T-helper 1 cell treated with Interleukin-12 subunit alpha and Interleukin-12 subunit beta and Interleukin-4 antibody, amounts not matched to agents 30 ng/mL and 1 ng/mL, for 36 hours (primary cell): ENCODE data around the gene LRRK1. TPM values are rescaled to one million over a fixed set of nuclear protein-coding genes. Genes with fewer than 3 reads are reported as not detected.

ENCODE experiments used
- intact Hi-C: fragments of 100-400 bp; cut with micrococcal nuclease; formaldehyde crosslinking; loops from one replicate; pipeline ENCODE4 v1.15.1; 2024
- total RNA-seq: library from RNA; stranded (reverse); gene quantifications from 2 replicates; pipeline ENCODE4 v1.2.3, GENCODE V29; 2022

LRRK1 gene
- total RNA-seq, 1 donor from 2014 or later = 0.86 TPM

DNA sequence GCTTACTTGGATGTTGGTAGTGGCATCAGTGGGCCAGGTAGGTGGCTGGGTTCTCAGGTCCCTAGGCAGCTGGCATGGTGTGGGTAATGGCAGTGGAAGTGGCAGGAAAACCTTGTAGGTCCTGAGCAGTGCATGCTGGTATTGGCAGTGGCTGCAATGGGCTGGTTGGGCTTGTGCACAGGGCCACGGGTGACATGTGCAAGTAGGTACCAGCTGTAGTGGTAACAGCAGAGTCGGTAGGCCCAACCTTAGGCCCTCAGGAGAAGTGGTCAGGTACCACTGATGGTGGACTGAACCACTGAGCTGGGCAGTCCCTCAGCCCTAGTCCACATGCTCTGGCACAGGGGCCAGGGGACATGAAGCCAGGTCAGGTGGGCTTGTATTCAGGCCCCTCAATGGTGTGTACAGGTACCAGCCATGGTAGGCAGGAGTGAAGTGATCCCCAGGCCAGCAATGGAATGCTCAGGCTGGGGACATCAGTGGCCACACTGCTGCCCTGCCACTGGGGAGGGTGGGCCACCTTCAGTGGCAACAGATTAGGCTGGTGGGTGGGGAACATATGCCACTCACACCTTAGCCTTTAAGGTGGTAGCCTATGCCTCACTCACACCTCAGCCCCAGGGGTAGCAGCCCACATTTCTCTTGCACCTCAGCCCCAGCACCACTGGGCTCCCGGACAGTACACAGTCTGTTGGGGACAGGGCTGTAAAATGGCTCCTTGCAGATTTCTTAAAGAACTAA is 118.1 kb downstream of the LRRK1 start:
- intact Hi-C loops = no loop called here

DNA sequence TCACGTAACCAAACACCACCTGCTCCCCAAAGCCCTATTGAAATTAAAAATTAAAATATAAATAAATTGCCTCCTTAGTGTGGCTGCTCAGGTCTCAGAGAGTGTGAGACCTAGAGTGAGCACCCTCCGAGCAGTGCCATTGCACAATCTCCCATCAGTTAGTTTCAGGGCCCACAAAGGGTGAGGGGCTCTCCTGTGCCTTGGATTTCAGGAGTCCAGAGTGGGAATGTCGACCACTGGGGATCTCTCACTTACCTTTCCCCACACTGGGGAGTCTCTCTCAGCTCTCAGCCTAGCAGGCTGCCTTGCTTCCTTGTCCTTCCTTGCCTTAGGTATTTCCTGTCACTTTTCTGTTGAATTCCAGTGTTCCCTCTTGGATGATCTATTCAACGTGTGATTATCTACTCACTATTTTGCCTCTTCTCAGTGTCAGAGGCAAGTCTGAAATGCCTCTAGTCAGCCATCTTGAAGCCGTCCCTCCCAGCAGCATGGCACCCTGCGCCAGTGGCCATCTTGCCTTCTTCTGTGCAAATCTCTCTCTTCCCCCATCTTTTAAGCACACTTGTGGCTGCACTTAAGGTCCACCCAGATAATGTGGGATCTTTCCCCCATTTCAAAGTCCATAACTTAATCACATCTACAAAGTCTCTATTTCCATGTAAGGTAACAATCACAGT is 119.3 kb downstream of the LRRK1 start:
- intact Hi-C loops = no loop called here

DNA sequence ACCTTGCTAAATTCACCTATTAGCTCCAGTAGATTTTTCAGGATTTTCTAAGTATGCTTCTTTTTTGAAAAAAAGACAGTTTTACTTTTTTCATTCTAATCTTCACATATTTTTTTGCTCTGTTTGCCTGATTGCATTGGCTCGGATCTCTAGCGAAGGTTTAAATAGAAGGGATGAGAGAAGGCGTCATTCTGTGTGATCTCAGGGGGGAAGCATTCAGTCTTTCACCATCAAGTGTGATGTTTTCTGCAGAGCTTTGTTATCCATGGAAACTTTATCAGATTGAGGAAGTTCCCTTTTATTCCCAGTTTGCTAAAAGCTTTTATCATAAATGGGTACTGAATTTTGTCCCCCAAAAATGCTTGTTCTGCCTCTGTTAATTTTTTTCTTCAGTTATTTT is 120.3 kb downstream of the LRRK1 start:
- intact Hi-C loops = no loop called here

DNA sequence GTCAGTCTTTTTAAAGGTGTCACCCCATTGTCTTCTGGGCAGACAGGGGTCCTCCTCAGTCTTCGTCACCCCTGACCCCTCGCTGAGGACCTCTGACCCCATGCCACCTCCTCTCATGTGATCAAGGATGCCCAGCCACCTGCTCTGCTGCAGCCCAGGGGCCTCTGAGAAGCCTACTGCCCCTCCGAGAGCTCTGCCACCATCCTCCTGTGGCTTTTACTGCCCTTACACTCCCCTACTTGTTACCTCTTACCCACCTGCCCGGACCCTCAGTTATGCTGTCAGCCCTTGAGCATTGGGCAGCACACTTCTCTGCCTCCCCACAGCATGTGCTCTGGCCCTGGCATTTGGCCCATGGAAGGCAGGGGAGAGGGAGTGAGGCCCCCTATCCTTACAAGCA is 123.2 kb downstream of the LRRK1 start:
- intact Hi-C loops = no loop called here

DNA sequence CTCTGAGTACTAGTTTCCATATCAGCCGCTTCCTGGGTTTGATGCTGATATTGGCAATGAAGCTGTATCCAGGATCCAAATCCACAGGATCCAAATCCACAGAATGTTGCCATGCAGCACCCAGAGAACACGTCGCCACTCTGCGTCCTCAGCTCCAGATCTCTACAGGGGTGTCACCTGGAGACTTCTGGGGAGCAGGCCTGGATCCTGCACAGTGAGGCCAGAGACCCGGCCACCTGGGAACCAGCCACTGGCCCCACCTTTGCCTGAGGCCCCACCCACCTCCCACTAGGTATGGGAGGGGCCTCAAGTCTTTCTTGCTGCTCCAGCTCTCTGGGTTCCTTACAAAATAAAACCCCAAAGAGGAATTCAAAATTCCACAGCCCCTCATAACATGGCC is 123.9 kb downstream of the LRRK1 start:
- intact Hi-C loops = no loop called here

DNA sequence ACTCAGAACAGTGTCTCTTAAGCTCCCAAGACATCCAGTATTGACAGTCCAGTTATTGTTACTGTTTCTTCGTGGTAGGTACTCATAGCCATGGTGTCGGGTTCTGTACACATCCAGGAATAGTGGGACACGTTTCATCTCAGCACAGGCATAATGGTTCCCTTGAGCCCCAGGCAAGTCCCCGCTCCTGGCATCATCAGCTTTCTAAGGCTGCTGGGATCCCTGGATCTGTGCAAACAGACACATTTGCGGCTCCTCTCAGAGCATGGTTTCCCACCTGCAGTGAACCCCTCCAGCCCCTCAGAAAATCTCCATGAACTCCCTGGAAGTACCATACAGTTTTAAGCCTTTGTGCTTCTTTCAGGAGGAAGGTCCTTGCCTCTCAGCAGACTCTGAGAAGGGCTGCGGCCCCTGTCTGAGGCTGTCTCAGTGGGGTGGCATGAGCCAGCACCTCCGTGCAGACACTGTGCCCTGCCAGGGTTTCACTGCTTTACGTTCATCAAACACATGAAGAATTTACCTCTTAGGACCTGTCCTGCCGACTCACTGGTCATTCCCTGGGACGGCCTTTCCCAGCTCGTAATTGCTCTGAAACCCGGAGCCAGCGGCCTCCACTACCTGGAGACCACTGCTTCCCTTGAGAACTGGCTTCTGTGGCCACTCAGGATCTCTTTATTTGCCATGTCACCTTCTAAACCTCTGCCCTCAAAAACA is 124.9 kb downstream of the LRRK1 start:
- intact Hi-C loops = no loop called here

DNA sequence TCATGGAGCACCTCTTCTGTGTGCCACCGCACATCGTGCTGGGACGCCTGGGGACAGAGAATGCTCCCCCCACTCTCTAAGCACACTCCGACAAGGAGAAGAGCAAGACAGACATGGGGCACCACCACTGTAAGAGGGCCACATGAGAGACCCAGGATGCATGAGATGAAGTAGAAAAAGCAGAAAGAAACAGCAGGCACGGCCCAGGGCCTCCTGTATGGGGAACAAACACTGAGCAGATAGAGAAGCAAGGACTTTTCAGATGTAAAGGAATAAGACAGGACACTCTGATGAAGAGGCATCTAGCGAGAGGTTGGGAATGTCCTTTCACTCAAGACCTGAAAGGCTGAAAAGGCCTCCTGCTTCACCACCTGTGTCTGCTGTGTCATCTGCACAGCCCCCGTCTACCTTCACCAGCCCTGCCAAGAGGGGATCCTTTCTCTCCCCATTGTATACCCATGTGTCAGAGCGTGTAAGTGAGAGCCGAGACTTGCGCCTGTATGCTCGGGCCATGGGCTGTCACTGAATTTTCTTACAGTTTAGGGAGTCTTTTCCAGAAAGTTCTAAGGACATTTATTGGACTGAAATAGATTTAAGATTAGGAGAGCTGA is 125.6 kb downstream of the LRRK1 start:
- intact Hi-C loops = no loop called here

DNA sequence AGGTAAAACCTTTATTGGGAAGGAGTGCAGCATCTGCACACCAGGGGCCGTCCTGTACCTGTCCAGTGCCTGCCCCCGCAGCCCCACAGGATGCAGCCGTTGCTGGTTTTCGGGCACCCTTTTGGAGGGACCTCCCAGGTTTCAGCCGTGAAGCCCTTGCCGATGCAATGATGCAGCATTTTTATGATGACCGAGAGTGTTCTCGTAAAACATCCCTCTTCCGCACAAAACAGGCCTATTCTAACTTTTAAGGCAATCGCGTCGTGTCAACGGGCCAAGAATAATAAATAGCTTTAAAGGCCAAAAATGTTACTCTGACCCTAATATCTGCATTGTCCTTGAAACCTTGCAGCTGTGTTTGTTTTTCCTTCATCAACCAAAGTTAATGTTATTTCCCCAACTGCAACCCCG is 126.1 kb downstream of the LRRK1 start:
- intact Hi-C loops = no loop called here

DNA sequence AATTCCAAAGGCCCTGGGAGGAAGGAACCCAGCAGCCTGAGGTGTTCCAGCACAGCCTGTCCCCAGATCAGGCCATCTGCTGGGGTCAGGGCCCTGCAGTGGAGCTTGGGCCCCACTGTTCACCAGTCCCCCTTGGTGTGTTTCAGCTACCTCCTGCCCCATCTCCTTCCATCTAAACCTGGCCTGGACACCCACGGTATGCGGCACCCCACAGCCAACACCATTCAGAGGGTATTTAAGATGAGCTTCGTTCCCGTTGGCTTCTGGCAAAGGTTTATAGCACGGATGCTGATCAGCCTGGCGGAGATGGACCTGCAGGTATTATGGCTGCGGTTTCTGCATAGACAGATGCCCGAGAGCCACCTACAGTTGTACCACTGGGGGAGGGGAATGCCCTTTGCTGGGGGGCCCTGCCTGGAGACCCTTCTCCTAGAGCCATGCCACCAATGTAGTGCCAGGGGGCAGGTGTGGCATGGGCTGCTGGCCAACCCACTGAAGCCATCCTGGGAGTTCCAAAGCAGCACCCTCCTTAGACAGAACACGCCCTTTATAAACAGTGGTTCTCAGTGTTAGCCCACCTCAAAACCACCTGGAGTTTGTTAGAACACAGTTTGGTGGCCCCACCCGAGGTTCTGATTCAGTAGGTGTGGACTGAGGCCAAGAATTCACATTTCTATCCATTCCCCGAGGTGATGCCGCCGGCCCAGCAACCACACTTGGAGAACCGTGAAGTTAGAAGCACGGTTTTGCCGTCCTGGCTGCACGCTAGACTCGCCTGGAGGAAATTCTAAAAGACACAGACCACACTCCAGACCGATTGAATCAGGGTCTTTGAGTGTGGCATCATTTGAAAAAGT is 126.9 kb downstream of the LRRK1 start:
- intact Hi-C loops = no loop called here

DNA sequence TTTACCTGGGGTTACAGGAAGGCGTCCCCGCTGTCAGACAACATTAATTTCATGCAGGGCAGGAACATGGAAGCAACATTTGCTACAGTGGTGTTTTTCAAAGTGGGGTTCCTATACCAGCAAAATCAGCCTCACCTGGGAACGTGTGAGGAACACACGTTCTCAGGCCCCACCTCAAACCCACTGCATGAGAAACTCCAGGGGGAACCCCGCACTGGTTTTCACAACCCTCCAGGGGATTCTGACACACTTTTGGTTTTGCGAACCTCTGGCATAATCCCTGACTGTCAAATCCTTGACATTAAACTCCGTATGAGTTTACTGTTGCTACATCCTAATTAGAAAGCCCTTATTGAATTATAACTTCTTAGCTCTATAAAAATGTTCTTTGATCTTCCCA is 127.7 kb downstream of the LRRK1 start:
- intact Hi-C loops = no loop called here

DNA sequence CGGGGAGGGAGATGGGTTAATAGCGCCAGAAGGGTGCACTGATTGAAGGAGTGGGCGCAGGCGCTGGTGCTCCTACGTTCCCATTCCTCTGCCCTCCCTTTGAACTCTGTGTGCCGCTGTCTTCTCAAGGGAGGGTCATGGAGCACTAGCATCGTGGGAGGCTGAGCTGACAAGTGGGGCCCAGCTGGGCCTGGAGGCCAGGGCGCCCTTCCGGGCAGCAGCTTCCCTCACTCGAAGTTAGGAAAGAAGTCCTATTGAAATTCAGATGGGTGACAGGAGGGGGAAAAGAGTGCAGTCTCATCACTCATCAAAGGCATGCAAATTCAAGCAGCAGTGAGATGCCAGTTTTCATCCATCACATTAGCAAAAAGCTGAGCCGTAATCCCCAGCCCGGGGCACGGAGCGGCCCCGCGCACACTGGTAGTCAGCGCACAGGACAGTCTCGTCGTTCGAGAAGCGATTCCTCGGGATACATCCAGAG is 128.2 kb downstream of the LRRK1 start:
- intact Hi-C loops = no loop called here

DNA sequence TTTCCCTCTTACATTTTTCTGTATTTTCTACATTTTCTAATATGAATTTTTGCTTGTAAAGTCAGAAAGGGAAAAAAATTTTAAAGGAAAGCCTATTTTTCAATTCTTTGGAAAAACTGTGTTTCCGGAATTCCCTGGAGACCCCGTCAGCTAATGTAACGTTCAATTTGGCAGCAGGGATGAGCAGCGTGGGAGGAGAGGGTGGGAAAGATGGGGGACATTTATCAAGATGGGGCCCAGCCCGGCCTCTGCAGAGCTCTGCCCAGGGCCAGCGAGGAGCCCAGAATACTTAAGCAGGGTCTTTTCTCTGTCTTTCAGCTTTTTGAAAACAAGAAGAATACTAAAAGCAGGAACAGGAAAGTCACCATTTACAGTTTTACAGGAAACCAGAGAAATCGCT is 129.0 kb downstream of the LRRK1 start:
- intact Hi-C loops = no loop called here

DNA sequence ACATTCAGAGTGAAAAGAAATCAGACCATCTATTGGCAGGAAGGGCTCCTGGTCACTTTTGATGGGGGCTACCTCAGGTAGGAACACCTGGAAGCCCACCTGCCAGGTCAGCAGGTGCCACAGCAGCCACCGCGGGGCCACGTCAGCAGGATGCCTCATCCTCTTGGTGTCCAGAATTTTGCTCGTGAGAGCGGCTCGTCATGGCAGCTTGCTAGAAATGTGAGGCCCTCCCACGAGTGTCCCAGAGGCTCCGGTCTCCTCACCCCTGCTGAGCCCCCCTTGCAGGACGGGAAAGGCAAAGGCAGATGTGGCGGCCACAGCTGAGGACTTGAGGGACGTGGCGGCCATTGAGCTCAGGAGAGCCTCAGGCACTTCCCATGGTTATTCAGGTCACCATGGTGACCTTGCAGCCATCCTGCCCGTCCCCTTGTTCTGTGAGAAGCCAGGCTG is 129.4 kb downstream of the LRRK1 start:
- intact Hi-C loops = no loop called here

DNA sequence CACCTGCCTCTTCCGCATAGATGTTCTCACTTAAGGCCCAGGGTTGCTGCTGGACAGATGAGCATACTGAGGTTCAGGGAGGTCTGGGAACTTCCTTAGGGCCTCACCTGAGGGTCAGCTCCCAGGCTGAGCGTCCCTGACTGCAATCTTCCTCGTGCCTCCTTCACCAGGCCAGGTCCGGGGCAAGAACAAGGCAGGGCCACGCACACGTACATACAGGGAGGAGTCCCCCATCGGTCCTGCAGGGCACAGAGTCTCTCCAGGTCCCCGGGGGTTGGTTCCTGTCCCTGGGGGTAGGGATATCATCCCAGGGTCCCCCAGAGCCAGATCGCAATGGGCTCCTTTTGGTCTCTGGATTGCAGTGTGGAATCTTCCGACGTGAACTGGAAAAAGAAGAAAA is 130.1 kb downstream of the LRRK1 start:
- intact Hi-C loops = no loop called here

DNA sequence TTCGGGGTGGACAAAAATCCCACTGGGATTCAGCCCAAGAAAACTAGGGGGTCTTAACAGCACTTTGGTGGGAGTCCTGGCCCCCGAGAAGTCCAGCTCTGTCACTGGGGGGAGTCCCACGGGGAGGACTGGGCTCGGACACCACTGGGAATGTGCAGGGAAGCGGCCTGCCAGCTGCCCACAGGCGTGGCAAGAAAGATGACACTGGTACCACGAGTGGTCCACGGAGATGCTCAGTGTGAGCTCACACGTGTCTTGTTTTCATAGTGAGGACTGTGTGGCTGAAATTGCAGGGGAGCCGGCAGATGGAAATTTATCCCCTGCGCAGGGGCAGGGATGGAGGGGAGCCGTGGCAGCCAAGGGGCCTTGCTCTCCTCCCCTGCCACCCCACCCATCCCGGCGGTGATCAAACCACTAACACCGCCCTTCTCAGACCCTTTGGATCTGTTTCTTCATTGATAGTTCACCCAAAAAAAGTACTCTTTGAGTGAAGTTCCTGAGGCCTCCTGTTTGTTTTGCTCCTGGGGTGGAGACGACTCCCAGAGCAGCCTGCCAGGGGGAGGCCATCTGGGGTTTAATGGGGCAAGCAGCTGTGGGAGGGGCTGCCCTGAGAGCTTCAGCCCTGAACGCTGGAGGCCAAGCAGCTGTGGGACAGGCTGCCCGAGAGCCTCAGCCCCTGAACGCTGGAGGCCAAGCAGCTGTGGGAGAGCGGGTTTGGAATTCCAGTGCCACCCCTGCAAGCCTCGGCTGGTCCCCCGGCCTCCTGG is 130.9 kb downstream of the LRRK1 start:
- intact Hi-C loops = no loop called here

DNA sequence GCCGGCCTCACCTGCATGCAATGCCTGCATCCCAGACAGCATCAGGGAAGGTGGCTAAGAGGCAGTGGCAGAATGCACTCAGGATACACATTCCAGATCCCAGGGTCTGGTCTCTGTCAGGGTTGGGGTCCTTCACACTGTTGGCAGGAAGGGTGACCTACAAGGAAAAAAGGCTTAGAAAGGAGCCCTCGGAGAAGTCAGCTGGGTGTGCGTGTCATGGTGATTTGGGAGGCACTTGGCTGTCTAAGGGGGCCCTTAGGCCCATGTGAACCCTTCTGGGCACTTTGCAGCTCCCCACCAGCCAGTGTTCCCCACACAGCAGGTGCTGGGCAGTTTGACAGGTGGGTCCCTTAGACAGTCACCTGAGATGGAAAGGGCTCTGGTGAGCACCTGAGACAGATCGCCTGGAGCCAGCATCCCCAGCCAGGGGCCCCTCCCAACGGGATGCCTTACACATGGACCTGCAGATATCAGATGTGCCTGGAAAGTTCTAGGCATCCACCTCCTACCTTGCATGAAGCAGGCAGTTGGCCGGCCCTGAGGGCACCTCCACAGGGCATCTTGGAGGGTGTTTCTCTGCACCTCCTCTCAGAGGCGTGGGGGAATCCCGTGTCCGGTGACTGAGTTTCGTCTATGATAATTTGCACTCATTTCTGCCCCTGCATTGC is 131.6 kb downstream of the LRRK1 start:
- intact Hi-C loops = no loop called here

DNA sequence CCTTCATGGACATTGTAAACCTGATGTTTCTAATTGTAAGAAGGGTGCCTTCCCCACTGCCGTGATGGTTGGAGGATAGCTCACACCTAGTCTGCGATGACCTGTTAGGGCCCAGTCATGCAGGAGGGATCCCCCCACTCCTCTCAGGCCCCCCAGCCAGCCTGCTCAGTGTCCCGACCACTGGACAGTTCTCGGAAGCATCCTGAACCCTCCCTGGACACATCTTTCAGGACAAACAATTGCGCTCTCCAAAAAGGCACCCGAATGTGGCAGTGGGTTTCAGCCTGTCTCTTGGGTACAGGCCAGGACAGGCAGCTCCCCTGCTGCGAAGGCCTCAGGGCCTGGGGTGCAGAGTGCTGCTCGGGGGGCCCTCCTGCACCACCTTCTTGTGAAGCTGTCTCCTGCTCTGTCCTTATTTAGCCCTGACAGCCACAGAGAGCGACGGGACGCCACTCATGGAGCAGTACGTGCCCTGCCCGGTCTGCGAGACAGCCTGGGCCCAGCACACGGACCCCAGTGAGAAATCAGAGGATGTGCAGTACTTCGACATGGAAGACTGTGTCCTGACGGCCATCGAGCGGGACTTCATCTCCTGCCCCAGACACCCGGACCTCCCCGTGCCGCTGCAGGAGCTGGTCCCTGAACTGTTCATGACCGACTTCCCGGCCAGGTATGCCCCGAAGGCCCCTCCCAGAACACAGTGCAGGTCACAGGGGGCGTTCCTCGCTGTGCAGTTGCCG is 132.3 kb downstream of the LRRK1 start:
- intact Hi-C loops = no loop called here

DNA sequence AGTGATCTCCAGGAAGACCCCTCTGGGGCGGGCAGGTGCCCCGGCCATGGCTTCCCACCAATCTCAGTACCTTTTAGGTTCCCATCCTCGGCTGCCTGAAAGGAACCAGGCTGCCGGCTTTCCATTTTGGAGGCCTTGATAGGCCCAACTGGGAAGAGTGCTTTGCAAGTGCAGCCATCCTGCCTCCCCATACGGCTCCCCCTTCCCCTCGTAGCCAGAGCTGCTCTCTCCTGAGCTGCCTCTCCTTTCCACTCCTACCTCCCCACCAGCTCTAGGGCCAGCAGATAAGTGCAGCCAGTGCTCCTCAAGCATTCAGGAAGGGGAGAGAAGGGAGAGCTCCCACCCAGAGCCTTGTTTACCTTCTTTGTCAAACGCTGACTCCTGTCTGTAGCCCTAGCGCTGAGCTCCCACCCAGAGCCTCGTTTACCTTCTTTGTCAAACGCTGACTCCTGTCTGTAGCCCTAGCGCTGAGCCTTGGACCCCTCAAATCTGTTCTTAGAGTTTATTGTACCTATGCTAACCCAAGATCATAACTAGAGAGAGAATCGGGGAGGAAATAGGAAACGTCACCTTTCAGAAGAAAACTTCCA is 133.0 kb downstream of the LRRK1 start:
- intact Hi-C loops = no loop called here
